ENCODE measurements around the gene CCDC33.

Gene CCDC33

GRCh38 chr15:74369084-74369745 lies 133.1 kb downstream of the CCDC33 start:
- no peak for DNase-seq

GRCh38 chr15:74369756-74370155 lies 133.6 kb downstream of the CCDC33 start:
- no peak for DNase-seq

- no peak for DNase-seq
Observed at GRCh38 chr15:74370471-74370870, 134.3 kb downstream of the CCDC33 start.

GRCh38 chr15:74373056-74373650 lies 137.0 kb downstream of the CCDC33 start:
- DNase-seq: no peak

GRCh38 chr15:74373731-74374647 lies 137.9 kb downstream of the CCDC33 start:
- peak; percentile 85 for DNase-seq

- DNase-seq: no peak
Observed at GRCh38 chr15:74374648-74375302, 138.6 kb downstream of the CCDC33 start.

GRCh38 chr15:74375303-74375693 lies 139.2 kb downstream of the CCDC33 start:
- DNase-seq: peak; percentile 34

- no peak for DNase-seq
Observed at GRCh38 chr15:74376226-74376625, 140.1 kb downstream of the CCDC33 start.

GRCh38 chr15:74376825-74377581 lies 140.9 kb downstream of the CCDC33 start:
- DNase-seq: no peak

GRCh38 chr15:74377831-74378766 lies 142.0 kb downstream of the CCDC33 start:
- DNase-seq: no peak

GRCh38 chr15:74378848-74379247 lies 142.7 kb downstream of the CCDC33 start:
- DNase-seq: no peak

GRCh38 chr15:74380361-74381189 lies 144.4 kb downstream of the CCDC33 start:
- DNase-seq: no peak

GRCh38 chr15:74381190-74381453 lies 145.0 kb downstream of the CCDC33 start:
- DNase-seq: no peak

- DNase-seq: no peak
Observed at GRCh38 chr15:74381481-74381880, 145.4 kb downstream of the CCDC33 start.

GRCh38 chr15:74382004-74382816 lies 146.1 kb downstream of the CCDC33 start:
- no peak for DNase-seq

- DNase-seq: no peak
Observed at GRCh38 chr15:74383286-74383685, 147.2 kb downstream of the CCDC33 start.

GRCh38 chr15:74383695-74384565 lies 147.8 kb downstream of the CCDC33 start:
- no peak for DNase-seq

- no peak for DNase-seq
Observed at GRCh38 chr15:74384566-74384880, 148.4 kb downstream of the CCDC33 start.
